GM12874 (cell line): ENCODE measurements around the gene EFNA2.

Source experiments
- CTCF ChIP-seq: IDR thresholded peaks from 2 replicates; pipeline ENCODE4 v1.5.1; 2011; ENCODE audit warnings: low read depth, mild to moderate bottlenecking, control low read depth, low read length, moderate library complexity; ENCODE audit not compliant: insufficient read depth

The EFNA2 gene

GRCh38 chr19:1255186-1256161, 30.2 kb upstream of the EFNA2 start:
- no peak for TF ChIP-seq CTCF

- TF ChIP-seq CTCF, result no peak
These were observed 28.8 kb upstream of the EFNA2 start for GRCh38 chr19:1256646-1257474.

- no peak for TF ChIP-seq CTCF
These were observed 28.1 kb upstream of the EFNA2 start for GRCh38 chr19:1257475-1258162.

- no peak for TF ChIP-seq CTCF
These were observed 27.5 kb upstream of the EFNA2 start for GRCh38 chr19:1258163-1258492.

GRCh38 chr19:1258707-1259205, 26.9 kb upstream of the EFNA2 start:
- TF ChIP-seq CTCF, result no peak

- TF ChIP-seq CTCF, result no peak
These were observed 26.3 kb upstream of the EFNA2 start for GRCh38 chr19:1259206-1259875.
